Activated CD4-positive, alpha-beta T cell treated with anti-CD3 and anti-CD28 coated beads, Interleukin-2, amount 10 ng/mL, durations not matched to agents 7 days and 5 days (primary cell): ENCODE data around the gene PIGQ. TPM values are rescaled to one million over a fixed set of nuclear protein-coding genes. Genes with fewer than 3 reads are reported as not detected.
A peak's percentile ranks its signal among the peaks of the same experiment; 100 is the strongest.

Experiments used
- CTCF ChIA-PET: fragments of 350-600 bp; sonication (Branson Sonifier 250); formaldehyde crosslinking; loops from one replicate; lab custom pipeline; 2021; ENCODE audit warnings: antibody characterized with exemption; lab: Charles Lee
- POLR2A ChIA-PET: fragments of 350-600 bp; sonication (Branson Sonifier 250); formaldehyde crosslinking; loops from one replicate; lab custom pipeline; 2021; ENCODE audit warnings: antibody characterized with exemption; lab: Charles Lee
- DNase-seq: peaks from one replicate; pipeline ENCODE4 v3.0.0-alpha.2; 2020
- H3K27ac Mint-ChIP-seq: one replicate; pipeline ENCODE4 v1.8.0; 2021; ENCODE audit warnings: mild to moderate bottlenecking, moderate library complexity, mixed read lengths
- H3K27me3 Mint-ChIP-seq: one replicate; pipeline ENCODE4 v1.8.0; 2021; ENCODE audit warnings: mixed read lengths
- H3K36me3 Mint-ChIP-seq: one replicate; pipeline ENCODE4 v1.8.0; 2021; ENCODE audit warnings: low read depth, mixed read lengths
- H3K4me1 Mint-ChIP-seq: one replicate; pipeline ENCODE4 v1.8.0; 2021; ENCODE audit warnings: mixed read lengths
- H3K4me3 Mint-ChIP-seq: one replicate; pipeline ENCODE4 v1.8.0; 2021; ENCODE audit warnings: mild to moderate bottlenecking, moderate library complexity, mixed read lengths
- H3K9me3 Mint-ChIP-seq: one replicate; pipeline ENCODE4 v1.8.0; 2021; ENCODE audit warnings: mixed read lengths
- total RNA-seq, 2 experiments: library from RNA; stranded (reverse); gene quantifications; one replicate each; pipeline ENCODE4 v1.2.3, GENCODE V29; 2021

The PIGQ gene
- total RNA-seq, result 10 to 100 TPM; 44.5 to 46.1 TPM

GRCh38 chr16:569445-570254 is at the start of gene PIGQ:
Gene PIGQ (plus strand): TSS chr16:569968. CDS start chr16:574075, 4,107 bp downstream.
- DNase-seq, result peak; percentile 63
- Mint-ChIP-seq H3K36me3 (no peaks in the 10 kb centered on the region), H3K9me3 (no peaks in the 10 kb centered on the region), H3K4me1 (peaks cover 31% of the 10 kb centered on the region), H3K4me3 (peak within 1 kb of the TSS; percentile 83), H3K27me3 (no peaks in the 10 kb centered on the region), H3K27ac (peak within 1 kb of the TSS; percentile 93)
- CTCF ChIA-PET, result no interaction called here
- POLR2A ChIA-PET, result no interaction called here

GRCh38 chr16:520847-521246 is 48.9 kb upstream of the PIGQ start:
- ChIA-PET POLR2A (no interaction called here), CTCF (interaction anchor here (0.9 kb wide), 1 partner anchor 19 kb away, joined by 3 read pairs; no protein-coding TSS in a partner anchor)
- H3K36me3 Mint-ChIP-seq, result peaks cover 5% of the 10 kb centered on the region
- H3K27ac Mint-ChIP-seq, result no peak overlapping the region
- H3K9me3 Mint-ChIP-seq, result no peaks in the 10 kb centered on the region
- no peaks in the 10 kb centered on the region for H3K27me3 Mint-ChIP-seq
- DNase-seq, result no peak
- H3K4me1 Mint-ChIP-seq, result peaks cover 14% of the 10 kb centered on the region
- no peak overlapping the region for H3K4me3 Mint-ChIP-seq

- Mint-ChIP-seq H3K9me3 (no peaks in the 10 kb centered on the region), H3K36me3 (peaks cover 2% of the 10 kb centered on the region), H3K4me1 (peaks cover 21% of the 10 kb centered on the region), H3K27me3 (no peaks in the 10 kb centered on the region), H3K27ac (no peak overlapping the region), H3K4me3 (no peak overlapping the region)
- CTCF ChIA-PET, result interaction anchor here (0.6 kb wide), 1 partner anchor 70 kb away, joined by 3 read pairs; no protein-coding TSS in a partner anchor
- no peak for DNase-seq
- POLR2A ChIA-PET, result no interaction called here
Observed at GRCh38 chr16:521381-522210, 48.2 kb upstream of the PIGQ start.

GRCh38 chr16:522320-523096 is 47.3 kb upstream of the PIGQ start:
- ChIA-PET CTCF (interaction anchor here (0.6 kb wide), 1 partner anchor 69 kb away, joined by 3 read pairs; no protein-coding TSS in a partner anchor), POLR2A (no interaction called here)
- Mint-ChIP-seq H3K27me3 (no peaks in the 10 kb centered on the region), H3K27ac (peak overlapping the region; percentile 36), H3K4me3 (no peak overlapping the region), H3K36me3 (peaks cover 2% of the 10 kb centered on the region), H3K4me1 (peaks cover 23% of the 10 kb centered on the region), H3K9me3 (no peaks in the 10 kb centered on the region)
- no peak for DNase-seq

GRCh38 chr16:523097-523741 is 46.5 kb upstream of the PIGQ start:
- Mint-ChIP-seq H3K4me1 (peaks cover 23% of the 10 kb centered on the region), H3K27ac (peak overlapping the region; percentile 36), H3K36me3 (peaks cover 2% of the 10 kb centered on the region), H3K27me3 (no peaks in the 10 kb centered on the region), H3K9me3 (no peaks in the 10 kb centered on the region), H3K4me3 (no peak overlapping the region)
- ChIA-PET CTCF (no interaction called here), POLR2A (no interaction called here)
- no peak for DNase-seq

GRCh38 chr16:524274-525040 is 45.3 kb upstream of the PIGQ start:
- H3K4me1 Mint-ChIP-seq, result peaks cover 32% of the 10 kb centered on the region
- CTCF ChIA-PET, result no interaction called here
- no peaks in the 10 kb centered on the region for H3K9me3 Mint-ChIP-seq
- POLR2A ChIA-PET, result no interaction called here
- peak overlapping the region; percentile 57 for H3K27ac Mint-ChIP-seq
- no peak overlapping the region for H3K4me3 Mint-ChIP-seq
- no peaks in the 10 kb centered on the region for H3K27me3 Mint-ChIP-seq
- DNase-seq, result no peak
- peaks cover 7% of the 10 kb centered on the region for H3K36me3 Mint-ChIP-seq

GRCh38 chr16:525123-525519 is 44.6 kb upstream of the PIGQ start:
- H3K4me1 Mint-ChIP-seq, result peaks cover 38% of the 10 kb centered on the region
- H3K27ac Mint-ChIP-seq, result peak overlapping the region; percentile 92
- POLR2A ChIA-PET, result no interaction called here
- CTCF ChIA-PET, result interaction anchor here (1.5 kb wide), 1 partner anchor 11 kb away, joined by 3 read pairs; no protein-coding TSS in a partner anchor
- no peaks in the 10 kb centered on the region for H3K27me3 Mint-ChIP-seq
- no peak for DNase-seq
- peak overlapping the region; percentile 87 for H3K4me3 Mint-ChIP-seq
- no peaks in the 10 kb centered on the region for H3K9me3 Mint-ChIP-seq
- H3K36me3 Mint-ChIP-seq, result peaks cover 7% of the 10 kb centered on the region

GRCh38 chr16:525520-526180 is 44.1 kb upstream of the PIGQ start:
- Mint-ChIP-seq H3K27me3 (no peaks in the 10 kb centered on the region), H3K4me1 (peaks cover 40% of the 10 kb centered on the region), H3K27ac (peak overlapping the region; percentile 92), H3K4me3 (peak overlapping the region; percentile 87), H3K36me3 (peaks cover 7% of the 10 kb centered on the region), H3K9me3 (no peaks in the 10 kb centered on the region)
- ChIA-PET CTCF (interaction anchor here (0.5 to 1.5 kb wide), 2 partner anchors 10 to 302 kb away, joined by 3 read pairs; no protein-coding TSS in a partner anchor), POLR2A (no interaction called here)
- peak; percentile 68 for DNase-seq

GRCh38 chr16:526181-527014 is 43.4 kb upstream of the PIGQ start:
- peaks cover 40% of the 10 kb centered on the region for H3K4me1 Mint-ChIP-seq
- peak; percentile 27 for DNase-seq
- peak overlapping the region; percentile 87 for H3K4me3 Mint-ChIP-seq
- no peaks in the 10 kb centered on the region for H3K27me3 Mint-ChIP-seq
- no peaks in the 10 kb centered on the region for H3K9me3 Mint-ChIP-seq
- H3K36me3 Mint-ChIP-seq, result peaks cover 7% of the 10 kb centered on the region
- ChIA-PET CTCF (interaction anchor here (0.5 to 1.5 kb wide), 3 partner anchors 9 to 303 kb away, joined by 3 read pairs; no protein-coding TSS in a partner anchor), POLR2A (interaction anchor here (0.7 kb wide), 1 partner anchor 110 kb away, joined by 3 read pairs; the partner anchor contains the start of gene METTL26)
- peak overlapping the region; percentile 92 for H3K27ac Mint-ChIP-seq
